Choroid plexus epithelial cell (primary cell): ENCODE results near the gene TK2.

Experiments
- DNase-seq: peaks from one replicate; pipeline ENCODE4 v3.0.0-alpha.2; 2010; ENCODE audit warnings: low read depth
- H3K4me3 ChIP-seq: 2 replicates; pipeline ENCODE4 v1.5.1; 2011; ENCODE audit warnings: low read depth, mild to moderate bottlenecking, control low read depth, low read length, moderate library complexity
- TF ChIP-seq, protein P1 (sequence below): conservative IDR thresholded peaks from 2 replicates; pipeline ENCODE4 v1.5.1; 2011; ENCODE audit warnings: low read depth, mild to moderate bottlenecking, control low read depth, inconsistent platforms, low read length, moderate library complexity

The TK2 gene

GRCh38 chr16:66489385-66489784, 60.5 kb downstream of the TK2 start:
- TF ChIP-seq, protein P1, sequence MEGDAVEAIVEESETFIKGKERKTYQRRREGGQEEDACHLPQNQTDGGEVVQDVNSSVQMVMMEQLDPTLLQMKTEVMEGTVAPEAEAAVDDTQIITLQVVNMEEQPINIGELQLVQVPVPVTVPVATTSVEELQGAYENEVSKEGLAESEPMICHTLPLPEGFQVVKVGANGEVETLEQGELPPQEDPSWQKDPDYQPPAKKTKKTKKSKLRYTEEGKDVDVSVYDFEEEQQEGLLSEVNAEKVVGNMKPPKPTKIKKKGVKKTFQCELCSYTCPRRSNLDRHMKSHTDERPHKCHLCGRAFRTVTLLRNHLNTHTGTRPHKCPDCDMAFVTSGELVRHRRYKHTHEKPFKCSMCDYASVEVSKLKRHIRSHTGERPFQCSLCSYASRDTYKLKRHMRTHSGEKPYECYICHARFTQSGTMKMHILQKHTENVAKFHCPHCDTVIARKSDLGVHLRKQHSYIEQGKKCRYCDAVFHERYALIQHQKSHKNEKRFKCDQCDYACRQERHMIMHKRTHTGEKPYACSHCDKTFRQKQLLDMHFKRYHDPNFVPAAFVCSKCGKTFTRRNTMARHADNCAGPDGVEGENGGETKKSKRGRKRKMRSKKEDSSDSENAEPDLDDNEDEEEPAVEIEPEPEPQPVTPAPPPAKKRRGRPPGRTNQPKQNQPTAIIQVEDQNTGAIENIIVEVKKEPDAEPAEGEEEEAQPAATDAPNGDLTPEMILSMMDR: no peak
- no peak overlapping the region for H3K4me3 ChIP-seq
- DNase-seq: no peak

DNA sequence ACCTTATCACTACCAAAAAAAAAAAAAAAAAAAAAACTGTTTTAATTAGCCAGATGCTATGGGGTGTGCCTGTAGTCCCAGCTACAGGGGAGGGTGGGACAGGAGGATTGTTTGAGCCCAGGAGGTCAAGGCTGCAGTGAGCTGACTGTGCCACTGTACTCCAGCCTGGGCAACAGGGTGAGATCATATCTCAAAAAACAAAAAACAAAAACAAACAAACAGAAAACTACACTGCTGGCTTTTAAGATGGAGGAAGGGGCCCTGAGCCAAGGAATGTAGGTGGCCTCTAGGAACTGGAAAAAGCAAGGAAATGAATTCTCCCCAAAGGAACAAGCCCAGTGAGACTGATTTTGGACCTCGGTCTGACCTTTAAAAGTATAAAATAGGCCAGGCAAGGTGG, 61.4 kb downstream of the TK2 start:
- H3K4me3 ChIP-seq: no peak overlapping the region
- TF ChIP-seq, protein P1: no peak
- no peak for DNase-seq

GRCh38 chr16:66487580-66488275, 62.2 kb downstream of the TK2 start:
- TF ChIP-seq, protein P1: no peak
- DNase-seq: peak; percentile 51

DNA sequence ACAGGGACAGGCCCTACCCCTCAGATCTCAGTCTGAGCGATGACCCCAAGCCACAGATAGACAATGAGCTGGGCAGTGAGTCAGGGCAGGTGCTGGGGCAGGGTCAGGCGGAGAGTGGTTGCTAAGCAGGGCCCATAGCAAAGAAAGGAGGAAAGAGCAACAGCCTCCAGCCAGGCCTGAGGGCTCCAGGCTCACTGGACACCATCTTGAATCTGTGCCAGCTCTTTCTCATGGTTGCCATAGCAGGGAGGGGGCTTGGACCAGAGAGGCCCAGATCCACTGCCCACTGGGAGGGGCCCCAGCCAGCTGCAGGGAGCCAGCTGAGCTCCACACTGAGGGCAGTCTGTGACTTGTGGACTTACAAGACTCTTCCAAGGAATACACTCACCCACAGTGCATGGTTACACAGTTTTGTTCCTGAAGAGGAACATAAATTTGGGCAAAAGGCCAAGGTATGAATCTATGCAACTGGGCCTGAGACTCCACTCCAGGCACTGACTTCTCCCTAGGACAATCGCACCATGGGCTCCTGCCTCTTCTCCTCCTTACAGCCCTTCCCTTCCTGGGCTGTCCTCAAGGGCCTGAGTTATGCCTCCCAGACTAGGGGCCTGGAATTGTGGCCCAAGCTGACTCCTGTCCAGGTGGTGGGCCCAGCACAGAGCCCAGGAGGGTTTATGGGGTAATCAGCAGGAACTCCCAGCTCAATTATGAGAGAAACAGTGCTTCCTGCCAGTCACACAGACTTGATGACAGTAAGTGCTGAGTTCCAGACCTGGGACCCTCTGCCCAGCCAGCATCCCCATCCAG, 62.9 kb downstream of the TK2 start:
- TF ChIP-seq, protein P1: no peak
- H3K4me3 ChIP-seq: no peak overlapping the region
- peak; percentile 94 for DNase-seq

More at GRCh38 chr16:66487580-66488275, 62.2 kb downstream of the TK2 start:
- H3K4me3 ChIP-seq: no peak overlapping the region

GRCh38 chr16:66486199-66486772, 63.6 kb downstream of the TK2 start:
- no peak for DNase-seq
- TF ChIP-seq, protein P1: no peak
- H3K4me3 ChIP-seq: no peak overlapping the region

GRCh38 chr16:66485376-66485775, 64.5 kb downstream of the TK2 start:
- H3K4me3 ChIP-seq: no peak overlapping the region
- DNase-seq: no peak
- TF ChIP-seq, protein P1: no peak
